HEK293T (cell line): ENCODE measurements around the gene MRO.

Experiments
- CTCF ChIA-PET: fragments of 350-600 bp; formaldehyde crosslinking; extraction: SDS; loops from one replicate; lab custom pipeline; 2021; ENCODE audit warnings: antibody characterized with exemption, inconsistent platforms; lab: Yijun Ruan, JAX
- POLR2A ChIA-PET: fragments of 350-600 bp; formaldehyde crosslinking; extraction: SDS; loops from one replicate; lab custom pipeline; 2020; ENCODE audit warnings: antibody characterized with exemption, inconsistent platforms; lab: Yijun Ruan, JAX
- DNase-seq: peaks from one replicate; pipeline ENCODE4 v3.0.0; 2012; ENCODE audit warnings: mixed read lengths; ENCODE audit errors: extremely low spot score
- ARNT ChIP-seq: fragments of 450-650 bp; IDR thresholded peaks from 2 replicates; pipeline ENCODE4 v1.6.1; 2017; ENCODE audit warnings: mild to moderate bottlenecking
- BHLHE40 ChIP-seq: fragments of 450-650 bp; IDR thresholded peaks from 2 replicates; pipeline ENCODE4 v1.6.1; 2016; ENCODE audit warnings: mild to moderate bottlenecking, moderate library complexity, borderline replicate concordance
- CTBP1 ChIP-seq: fragments of 450-650 bp; IDR thresholded peaks from 2 replicates; pipeline ENCODE4 v1.6.1; 2016; ENCODE audit warnings: borderline replicate concordance
- ELF4 ChIP-seq: fragments of 450-650 bp; IDR thresholded peaks from 2 replicates; pipeline ENCODE4 v1.6.1; 2017; ENCODE audit warnings: antibody characterized with exemption
- FOXA1 ChIP-seq: fragments of 450-650 bp; IDR thresholded peaks from 2 replicates; pipeline ENCODE4 v1.6.1; 2016; ENCODE audit warnings: mild to moderate bottlenecking
- FOXK2 ChIP-seq: fragments of 450-650 bp; IDR thresholded peaks from 2 replicates; pipeline ENCODE4 v1.6.1; 2016; ENCODE audit warnings: mild to moderate bottlenecking
- FOXM1 ChIP-seq: fragments of 450-650 bp; IDR thresholded peaks from 2 replicates; pipeline ENCODE4 v1.6.1; 2017; ENCODE audit warnings: mild to moderate bottlenecking, borderline replicate concordance
- HDGF ChIP-seq: fragments of 450-650 bp; IDR thresholded peaks from 2 replicates; pipeline ENCODE4 v1.6.1; 2017; ENCODE audit warnings: antibody characterized with exemption, borderline replicate concordance
- L3MBTL2 ChIP-seq: fragments of 450-650 bp; conservative IDR thresholded peaks from 2 replicates; pipeline ENCODE4 v1.6.1; 2016; ENCODE audit warnings: mild to moderate bottlenecking
- LEF1 ChIP-seq: fragments of 450-650 bp; IDR thresholded peaks from 2 replicates; pipeline ENCODE4 v1.6.1; 2017; ENCODE audit warnings: mild to moderate bottlenecking, borderline replicate concordance
- NFRKB ChIP-seq: fragments of 450-650 bp; IDR thresholded peaks from 2 replicates; pipeline ENCODE4 v1.6.1; 2016; ENCODE audit warnings: mild to moderate bottlenecking, moderate library complexity
- SP1 ChIP-seq: fragments of 450-650 bp; IDR thresholded peaks from 2 replicates; pipeline ENCODE4 v1.6.1; 2017
- SUZ12 ChIP-seq: fragments of 450-650 bp; IDR thresholded peaks from 2 replicates; pipeline ENCODE4 v1.6.1; 2016; ENCODE audit warnings: mild to moderate bottlenecking
- TARDBP ChIP-seq: fragments of 450-650 bp; IDR thresholded peaks from 2 replicates; pipeline ENCODE4 v1.6.1; 2016
- ZNF384 ChIP-seq: fragments of 450-650 bp; IDR thresholded peaks from 2 replicates; pipeline ENCODE4 v1.6.1; 2016
- TF ChIP-seq, protein P1 (sequence below): fragments of 450-650 bp; IDR thresholded peaks from 2 replicates; pipeline ENCODE4 v1.6.1; 2016

Gene MRO

DNA sequence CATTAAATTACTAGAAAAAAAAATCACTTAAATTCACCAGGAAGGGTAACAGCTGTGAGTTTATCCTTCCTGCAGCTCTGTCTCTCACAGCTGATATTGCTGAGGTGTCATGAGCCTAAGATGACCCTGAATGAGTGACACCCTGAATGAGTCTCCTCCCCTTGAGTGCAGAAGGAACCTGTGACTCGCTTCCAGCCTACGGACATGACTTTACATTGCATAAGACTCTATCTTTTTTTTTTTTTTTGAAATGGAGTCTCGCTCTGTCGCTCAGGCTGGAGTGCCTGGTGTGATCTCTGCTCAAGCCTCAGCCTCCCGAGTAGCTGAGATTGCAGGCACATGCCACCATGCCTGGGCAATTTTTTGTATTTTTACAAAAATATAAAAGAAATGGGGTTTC lies 14.1 kb downstream of the MRO start:
- no peak for TF ChIP-seq NFRKB
- no peak for TF ChIP-seq SUZ12
- no peak for TF ChIP-seq TARDBP
- no peak for TF ChIP-seq LEF1
- no peak for TF ChIP-seq SP1
- CTCF ChIA-PET: interaction anchor here (0.7 kb wide), 1 partner anchor 220 kb away, joined by 6 read pairs; no protein-coding TSS in a partner anchor
- no peak for DNase-seq

DNA sequence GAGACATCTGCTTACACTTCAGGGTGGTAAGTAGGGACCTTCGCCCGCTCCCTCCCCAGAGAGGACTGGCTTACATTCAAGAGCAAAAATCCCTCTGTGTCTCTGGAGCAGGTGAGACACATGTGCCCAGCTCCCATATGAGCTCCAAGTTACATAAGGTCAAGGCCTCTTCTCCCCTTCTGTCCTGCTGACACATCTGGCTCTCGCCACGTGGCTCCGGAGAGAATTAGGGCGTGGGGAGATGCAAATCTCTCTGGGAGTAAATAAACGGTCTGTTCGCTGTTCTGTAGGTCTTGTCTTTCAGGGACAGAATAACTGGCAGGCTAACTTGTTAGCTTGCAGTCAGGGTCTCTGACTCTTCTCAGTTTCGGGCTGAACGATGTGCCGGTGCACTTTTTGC lies 16.2 kb downstream of the MRO start:
- no peak for DNase-seq
- no peak for TF ChIP-seq SP1
- TF ChIP-seq FOXA1: no peak
- no peak for TF ChIP-seq LEF1
- no peak for TF ChIP-seq HDGF
- TF ChIP-seq FOXM1: no peak
- no peak for TF ChIP-seq SUZ12
- TF ChIP-seq TARDBP: no peak
- no peak for TF ChIP-seq FOXK2
- TF ChIP-seq ELF4: no peak
- TF ChIP-seq BHLHE40: no peak
- TF ChIP-seq NFRKB: no peak
- TF ChIP-seq CTBP1: no peak
- TF ChIP-seq ZNF384: no peak
- TF ChIP-seq L3MBTL2: no peak
- TF ChIP-seq, protein P1, sequence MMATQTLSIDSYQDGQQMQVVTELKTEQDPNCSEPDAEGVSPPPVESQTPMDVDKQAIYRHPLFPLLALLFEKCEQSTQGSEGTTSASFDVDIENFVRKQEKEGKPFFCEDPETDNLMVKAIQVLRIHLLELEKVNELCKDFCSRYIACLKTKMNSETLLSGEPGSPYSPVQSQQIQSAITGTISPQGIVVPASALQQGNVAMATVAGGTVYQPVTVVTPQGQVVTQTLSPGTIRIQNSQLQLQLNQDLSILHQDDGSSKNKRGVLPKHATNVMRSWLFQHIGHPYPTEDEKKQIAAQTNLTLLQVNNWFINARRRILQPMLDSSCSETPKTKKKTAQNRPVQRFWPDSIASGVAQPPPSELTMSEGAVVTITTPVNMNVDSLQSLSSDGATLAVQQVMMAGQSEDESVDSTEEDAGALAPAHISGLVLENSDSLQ: no peak
- TF ChIP-seq ARNT: no peak
- POLR2A ChIA-PET: no interaction called here
- CTCF ChIA-PET: no interaction called here

More for the DNA sequence above, 14.1 kb downstream of the MRO start:
- POLR2A ChIA-PET: no interaction called here

DNA sequence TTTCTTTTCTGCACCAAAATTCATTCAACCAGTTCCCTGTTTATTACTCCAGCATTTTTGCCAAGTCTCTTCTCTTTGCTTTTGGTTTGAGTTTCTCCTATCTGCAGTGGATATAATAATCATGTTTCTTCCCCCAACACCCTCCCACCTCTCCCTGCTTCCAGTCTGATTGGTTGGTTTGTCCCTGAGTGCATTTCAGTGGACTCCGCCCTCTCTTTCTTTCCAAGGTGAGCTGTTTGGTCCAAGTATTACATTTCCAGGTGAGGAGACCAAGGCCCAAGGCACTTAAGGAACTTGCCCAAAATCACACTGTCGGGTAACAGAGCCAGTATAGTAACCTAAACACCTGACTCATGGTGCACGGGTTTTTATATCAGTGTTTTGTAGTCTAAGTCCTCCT lies 17.7 kb downstream of the MRO start:
- CTCF ChIA-PET: no interaction called here
- no peak for TF ChIP-seq FOXM1
- no peak for TF ChIP-seq ELF4
- TF ChIP-seq, protein P1: no peak
- no peak for TF ChIP-seq L3MBTL2
- TF ChIP-seq ZNF384: no peak
- no peak for TF ChIP-seq TARDBP
- TF ChIP-seq SP1: no peak
- no peak for TF ChIP-seq ARNT
- no peak for TF ChIP-seq NFRKB
- no peak for TF ChIP-seq HDGF
- TF ChIP-seq FOXA1: no peak
- no peak for TF ChIP-seq SUZ12
- no peak for TF ChIP-seq FOXK2
- TF ChIP-seq CTBP1: no peak
- no peak for TF ChIP-seq BHLHE40
- no peak for TF ChIP-seq LEF1
- no peak for DNase-seq
- POLR2A ChIA-PET: no interaction called here

DNA sequence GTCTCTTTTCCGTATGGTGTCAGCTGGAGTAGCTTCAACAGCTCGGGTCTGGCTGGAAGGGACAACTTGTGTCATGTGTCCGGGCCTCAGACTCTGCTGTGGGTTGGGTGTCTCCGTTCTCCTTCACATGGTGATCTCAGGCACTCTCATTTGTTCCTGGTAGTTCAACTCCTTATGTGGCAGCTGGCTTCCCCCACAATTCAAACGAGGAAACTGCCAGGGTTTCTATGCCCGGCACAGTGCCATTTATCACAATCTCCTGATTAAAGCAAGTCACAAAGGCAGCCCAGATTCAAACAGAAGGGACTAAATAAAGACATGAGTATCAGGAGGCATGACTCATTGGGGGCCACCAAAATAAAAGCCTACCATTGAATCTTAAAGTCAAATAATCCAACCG lies 22.7 kb downstream of the MRO start:
- ChIA-PET CTCF (no interaction called here), POLR2A (no interaction called here)
- DNase-seq: no peak
- no peak for TF ChIP-seq SUZ12
- no peak for TF ChIP-seq HDGF
- no peak for TF ChIP-seq TARDBP
- no peak for TF ChIP-seq LEF1
- no peak for TF ChIP-seq ARNT
- TF ChIP-seq FOXM1: no peak
- TF ChIP-seq FOXA1: no peak
- no peak for TF ChIP-seq FOXK2
- no peak for TF ChIP-seq CTBP1
- no peak for TF ChIP-seq NFRKB
- TF ChIP-seq SP1: no peak
- no peak for TF ChIP-seq ZNF384
- no peak for TF ChIP-seq L3MBTL2
- TF ChIP-seq ELF4: no peak
- no peak for TF ChIP-seq BHLHE40
- TF ChIP-seq, protein P1: no peak

DNA sequence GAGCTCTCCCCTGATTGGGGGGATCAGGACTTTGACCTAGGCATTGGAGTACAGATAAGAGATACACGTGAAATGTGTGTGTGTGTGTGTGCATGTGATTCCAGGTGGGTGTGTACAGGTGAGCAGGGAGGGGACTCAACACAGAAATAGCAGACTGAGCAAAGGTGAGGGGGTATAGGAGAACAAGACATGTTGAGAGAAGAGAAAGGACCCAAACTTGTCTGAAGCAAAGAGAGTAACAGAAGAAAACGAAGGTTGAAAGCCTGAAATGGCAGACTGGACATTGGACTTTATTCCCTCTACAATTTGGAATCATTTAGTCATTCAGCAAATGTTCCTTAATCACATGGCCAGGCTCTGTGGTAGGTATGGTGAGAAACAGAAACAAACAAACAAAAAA lies 23.3 kb downstream of the MRO start:
- ChIA-PET CTCF (no interaction called here), POLR2A (no interaction called here)
- TF ChIP-seq CTBP1: no peak
- no peak for TF ChIP-seq SUZ12
- no peak for TF ChIP-seq HDGF
- TF ChIP-seq NFRKB: no peak
- TF ChIP-seq ELF4: no peak
- TF ChIP-seq ARNT: no peak
- no peak for TF ChIP-seq SP1
- no peak for TF ChIP-seq LEF1
- no peak for TF ChIP-seq BHLHE40
- no peak for DNase-seq

DNA sequence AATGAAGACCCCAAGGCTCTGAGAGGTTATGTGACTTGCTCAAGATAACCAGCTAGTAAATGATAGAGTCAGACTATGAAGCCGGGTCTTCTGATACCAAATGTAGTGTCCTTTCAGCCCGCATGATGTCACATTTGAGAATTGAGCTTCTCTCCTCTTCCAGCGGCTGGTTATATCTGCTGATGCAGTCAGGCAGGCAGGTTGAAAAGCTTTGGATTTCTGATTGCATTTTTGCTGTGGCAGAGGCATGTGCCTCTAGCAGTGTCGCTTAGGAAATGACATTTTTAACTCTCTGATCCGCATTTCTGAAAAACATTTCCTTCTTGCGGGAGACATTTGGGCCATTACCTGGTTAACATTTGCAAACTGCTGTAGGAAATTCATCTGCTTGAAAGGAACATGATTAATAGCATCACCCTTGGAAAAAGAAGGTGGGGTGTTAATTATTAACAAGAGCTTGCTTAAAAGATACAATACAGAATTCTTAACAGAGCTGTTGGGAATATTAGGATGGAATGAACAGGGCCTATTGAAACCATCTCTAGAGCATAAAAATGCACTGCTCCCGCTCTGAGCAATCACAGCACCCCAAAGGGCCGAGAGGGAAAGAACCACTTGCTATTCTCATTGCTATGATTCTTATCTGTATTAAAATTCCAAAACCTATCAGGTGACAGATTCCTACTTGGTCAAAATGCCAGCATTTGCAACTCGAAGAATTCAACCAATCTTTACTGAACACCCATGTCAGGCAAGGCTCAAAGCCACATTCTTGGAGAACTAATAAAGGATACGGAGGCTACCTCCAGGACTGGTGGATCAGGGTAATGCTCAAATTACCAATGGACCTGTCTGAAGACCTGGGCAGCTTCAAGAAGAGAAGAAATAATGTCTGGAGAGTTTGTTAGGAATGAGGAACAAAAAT lies 25.9 kb downstream of the MRO start:
- TF ChIP-seq FOXK2 (no peak), FOXM1 (no peak), HDGF (no peak), LEF1 (no peak), TARDBP (no peak), BHLHE40 (no peak), SUZ12 (no peak), NFRKB (no peak), SP1 (no peak), ZNF384 (no peak), ARNT (no peak), ELF4 (no peak), FOXA1 (no peak), L3MBTL2 (no peak)
- TF ChIP-seq, protein P1: no peak
- POLR2A ChIA-PET: no interaction called here

More for the DNA sequence above, 25.9 kb downstream of the MRO start:
- DNase-seq: no peak
- CTCF ChIA-PET: no interaction called here
